Measurements from ENCODE around the gene CERKL. TPM values are rescaled to one million over a fixed set of nuclear protein-coding genes. Genes with fewer than 3 reads are reported as not detected.

The CERKL gene
- total and polyA plus RNA-seq, 2 of the 13 experiments (the other 11 are each of a cell fraction or from before 2014, with no cell fraction given), result not detected

DNA sequence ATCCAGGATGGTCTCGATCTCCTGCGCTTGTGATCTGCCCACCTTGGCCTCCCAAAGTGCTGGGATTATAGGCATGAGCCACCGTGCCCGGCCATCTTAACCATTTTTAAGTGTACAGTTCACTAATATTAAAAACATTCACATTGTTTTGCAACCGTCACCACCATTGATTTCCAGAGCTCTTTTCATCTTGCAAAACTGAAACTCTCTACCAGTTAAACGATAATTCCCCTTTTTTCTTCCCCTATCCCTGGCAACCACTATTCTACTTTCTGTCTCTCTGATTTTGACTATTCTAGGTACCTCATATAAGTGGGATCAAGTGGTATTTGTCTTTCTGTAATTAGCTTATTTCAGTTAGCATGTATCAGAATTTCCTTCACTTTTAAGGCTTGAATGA lies 40.2 kb upstream of the CERKL start:
- no peak overlapping the region for H3K4me3 ChIP-seq (replicated peaks in 1 of 3; ENCODE audit: insufficient read depth in 1 of 3, low read depth in 2 of 3, low read length in 3 of 3)
- no peak for ATAC-seq
- no peak overlapping the region for H3K27ac ChIP-seq (ENCODE audit: extremely low read length, insufficient read depth, low read length)
- H3K27me3 ChIP-seq (ENCODE audit: control insufficient read depth in 1 of 2, insufficient read depth in 2 of 2, low read length in 2 of 2), result no peaks in the 10 kb centered on the region
- no peak overlapping the region for H3K4me2 ChIP-seq (ENCODE audit: low read depth, low read length)
- ChIA-PET CTCF (ENCODE audit: low intra/inter-chr PET ratio, low total read pairs) (no interaction called here), POLR2A (no interaction called here)
- DNase-seq (ENCODE audit: low spot score), result no peak
- no TSS peak for BruUV-seq (replicated peaks)
- H3K36me3 ChIP-seq (replicated peaks in 1 of 2; ENCODE audit: control insufficient read depth in 1 of 2, insufficient read depth in 2 of 2, low read length in 2 of 2), result no peaks in the 10 kb centered on the region
- H3K9me3 ChIP-seq (ENCODE audit: low read length), result no peaks in the 10 kb centered on the region
- FAIRE-seq, result no peak
- no peaks in the 10 kb centered on the region for H3K4me1 ChIP-seq (ENCODE audit: insufficient read depth, low read length)
- 35% methylated on average over 6 of the region's 6 CpGs for WGBS (ENCODE audit: low lambda C conversion rate)
- intact Hi-C loops (cut with micrococcal nuclease; ENCODE audit: unreplicated experiment), result no loop called here
- no peak overlapping the region for H2AFZ ChIP-seq (ENCODE audit: low read length)
- H4K20me1 ChIP-seq (ENCODE audit: insufficient read depth, low read length), result no peaks in the 10 kb centered on the region
- no peak overlapping the region for H3K9ac ChIP-seq (ENCODE audit: insufficient read depth, low read depth, low read length)
- no peaks in the 10 kb centered on the region for H3K79me2 ChIP-seq (ENCODE audit: insufficient read depth, low read length)
- in situ Hi-C loops (cut with HindIII; ENCODE audit: extremely low pct_ligation_motif_present, low pct_unique_long_range_greater_than_20kb), result no loop called here
- TF ChIP-seq NFYC (CRISPR knock-in tag; IDR thresholded peaks at IDR 0.05) (no peak), ZNF10 (CRISPR knock-in tag; IDR thresholded peaks at IDR 0.05; ENCODE audit: borderline replicate concordance, low read depth) (no peak), ZNF552 (CRISPR knock-in tag; IDR thresholded peaks at IDR 0.05; ENCODE audit: borderline replicate concordance) (no peak), ZNF496 (CRISPR knock-in tag; IDR thresholded peaks at IDR 0.05; ENCODE audit: insufficient replicate concordance) (no peak), GATAD2A (CRISPR knock-in tag; IDR thresholded peaks at IDR 0.05) (no peak), ZNF30 (CRISPR knock-in tag; IDR thresholded peaks at IDR 0.05) (no peak), ZNF891 (CRISPR knock-in tag; IDR thresholded peaks at IDR 0.05) (no peak), ZFP36L2 (CRISPR knock-in tag; IDR thresholded peaks at IDR 0.05) (no peak), AHR (CRISPR knock-in tag; IDR thresholded peaks at IDR 0.05) (no peak)
- TF ChIP-seq, protein P1, sequence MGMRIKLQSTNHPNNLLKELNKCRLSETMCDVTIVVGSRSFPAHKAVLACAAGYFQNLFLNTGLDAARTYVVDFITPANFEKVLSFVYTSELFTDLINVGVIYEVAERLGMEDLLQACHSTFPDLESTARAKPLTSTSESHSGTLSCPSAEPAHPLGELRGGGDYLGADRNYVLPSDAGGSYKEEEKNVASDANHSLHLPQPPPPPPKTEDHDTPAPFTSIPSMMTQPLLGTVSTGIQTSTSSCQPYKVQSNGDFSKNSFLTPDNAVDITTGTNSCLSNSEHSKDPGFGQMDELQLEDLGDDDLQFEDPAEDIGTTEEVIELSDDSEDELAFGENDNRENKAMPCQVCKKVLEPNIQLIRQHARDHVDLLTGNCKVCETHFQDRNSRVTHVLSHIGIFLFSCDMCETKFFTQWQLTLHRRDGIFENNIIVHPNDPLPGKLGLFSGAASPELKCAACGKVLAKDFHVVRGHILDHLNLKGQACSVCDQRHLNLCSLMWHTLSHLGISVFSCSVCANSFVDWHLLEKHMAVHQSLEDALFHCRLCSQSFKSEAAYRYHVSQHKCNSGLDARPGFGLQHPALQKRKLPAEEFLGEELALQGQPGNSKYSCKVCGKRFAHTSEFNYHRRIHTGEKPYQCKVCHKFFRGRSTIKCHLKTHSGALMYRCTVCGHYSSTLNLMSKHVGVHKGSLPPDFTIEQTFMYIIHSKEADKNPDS (CRISPR knock-in tag; IDR thresholded peaks at IDR 0.05), result no peak
- TF ChIP-seq, protein P2, sequence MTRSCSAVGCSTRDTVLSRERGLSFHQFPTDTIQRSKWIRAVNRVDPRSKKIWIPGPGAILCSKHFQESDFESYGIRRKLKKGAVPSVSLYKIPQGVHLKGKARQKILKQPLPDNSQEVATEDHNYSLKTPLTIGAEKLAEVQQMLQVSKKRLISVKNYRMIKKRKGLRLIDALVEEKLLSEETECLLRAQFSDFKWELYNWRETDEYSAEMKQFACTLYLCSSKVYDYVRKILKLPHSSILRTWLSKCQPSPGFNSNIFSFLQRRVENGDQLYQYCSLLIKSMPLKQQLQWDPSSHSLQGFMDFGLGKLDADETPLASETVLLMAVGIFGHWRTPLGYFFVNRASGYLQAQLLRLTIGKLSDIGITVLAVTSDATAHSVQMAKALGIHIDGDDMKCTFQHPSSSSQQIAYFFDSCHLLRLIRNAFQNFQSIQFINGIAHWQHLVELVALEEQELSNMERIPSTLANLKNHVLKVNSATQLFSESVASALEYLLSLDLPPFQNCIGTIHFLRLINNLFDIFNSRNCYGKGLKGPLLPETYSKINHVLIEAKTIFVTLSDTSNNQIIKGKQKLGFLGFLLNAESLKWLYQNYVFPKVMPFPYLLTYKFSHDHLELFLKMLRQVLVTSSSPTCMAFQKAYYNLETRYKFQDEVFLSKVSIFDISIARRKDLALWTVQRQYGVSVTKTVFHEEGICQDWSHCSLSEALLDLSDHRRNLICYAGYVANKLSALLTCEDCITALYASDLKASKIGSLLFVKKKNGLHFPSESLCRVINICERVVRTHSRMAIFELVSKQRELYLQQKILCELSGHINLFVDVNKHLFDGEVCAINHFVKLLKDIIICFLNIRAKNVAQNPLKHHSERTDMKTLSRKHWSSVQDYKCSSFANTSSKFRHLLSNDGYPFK (CRISPR knock-in tag; IDR thresholded peaks at IDR 0.05; ENCODE audit: borderline replicate concordance), result no peak
- TF ChIP-seq, protein P3, sequence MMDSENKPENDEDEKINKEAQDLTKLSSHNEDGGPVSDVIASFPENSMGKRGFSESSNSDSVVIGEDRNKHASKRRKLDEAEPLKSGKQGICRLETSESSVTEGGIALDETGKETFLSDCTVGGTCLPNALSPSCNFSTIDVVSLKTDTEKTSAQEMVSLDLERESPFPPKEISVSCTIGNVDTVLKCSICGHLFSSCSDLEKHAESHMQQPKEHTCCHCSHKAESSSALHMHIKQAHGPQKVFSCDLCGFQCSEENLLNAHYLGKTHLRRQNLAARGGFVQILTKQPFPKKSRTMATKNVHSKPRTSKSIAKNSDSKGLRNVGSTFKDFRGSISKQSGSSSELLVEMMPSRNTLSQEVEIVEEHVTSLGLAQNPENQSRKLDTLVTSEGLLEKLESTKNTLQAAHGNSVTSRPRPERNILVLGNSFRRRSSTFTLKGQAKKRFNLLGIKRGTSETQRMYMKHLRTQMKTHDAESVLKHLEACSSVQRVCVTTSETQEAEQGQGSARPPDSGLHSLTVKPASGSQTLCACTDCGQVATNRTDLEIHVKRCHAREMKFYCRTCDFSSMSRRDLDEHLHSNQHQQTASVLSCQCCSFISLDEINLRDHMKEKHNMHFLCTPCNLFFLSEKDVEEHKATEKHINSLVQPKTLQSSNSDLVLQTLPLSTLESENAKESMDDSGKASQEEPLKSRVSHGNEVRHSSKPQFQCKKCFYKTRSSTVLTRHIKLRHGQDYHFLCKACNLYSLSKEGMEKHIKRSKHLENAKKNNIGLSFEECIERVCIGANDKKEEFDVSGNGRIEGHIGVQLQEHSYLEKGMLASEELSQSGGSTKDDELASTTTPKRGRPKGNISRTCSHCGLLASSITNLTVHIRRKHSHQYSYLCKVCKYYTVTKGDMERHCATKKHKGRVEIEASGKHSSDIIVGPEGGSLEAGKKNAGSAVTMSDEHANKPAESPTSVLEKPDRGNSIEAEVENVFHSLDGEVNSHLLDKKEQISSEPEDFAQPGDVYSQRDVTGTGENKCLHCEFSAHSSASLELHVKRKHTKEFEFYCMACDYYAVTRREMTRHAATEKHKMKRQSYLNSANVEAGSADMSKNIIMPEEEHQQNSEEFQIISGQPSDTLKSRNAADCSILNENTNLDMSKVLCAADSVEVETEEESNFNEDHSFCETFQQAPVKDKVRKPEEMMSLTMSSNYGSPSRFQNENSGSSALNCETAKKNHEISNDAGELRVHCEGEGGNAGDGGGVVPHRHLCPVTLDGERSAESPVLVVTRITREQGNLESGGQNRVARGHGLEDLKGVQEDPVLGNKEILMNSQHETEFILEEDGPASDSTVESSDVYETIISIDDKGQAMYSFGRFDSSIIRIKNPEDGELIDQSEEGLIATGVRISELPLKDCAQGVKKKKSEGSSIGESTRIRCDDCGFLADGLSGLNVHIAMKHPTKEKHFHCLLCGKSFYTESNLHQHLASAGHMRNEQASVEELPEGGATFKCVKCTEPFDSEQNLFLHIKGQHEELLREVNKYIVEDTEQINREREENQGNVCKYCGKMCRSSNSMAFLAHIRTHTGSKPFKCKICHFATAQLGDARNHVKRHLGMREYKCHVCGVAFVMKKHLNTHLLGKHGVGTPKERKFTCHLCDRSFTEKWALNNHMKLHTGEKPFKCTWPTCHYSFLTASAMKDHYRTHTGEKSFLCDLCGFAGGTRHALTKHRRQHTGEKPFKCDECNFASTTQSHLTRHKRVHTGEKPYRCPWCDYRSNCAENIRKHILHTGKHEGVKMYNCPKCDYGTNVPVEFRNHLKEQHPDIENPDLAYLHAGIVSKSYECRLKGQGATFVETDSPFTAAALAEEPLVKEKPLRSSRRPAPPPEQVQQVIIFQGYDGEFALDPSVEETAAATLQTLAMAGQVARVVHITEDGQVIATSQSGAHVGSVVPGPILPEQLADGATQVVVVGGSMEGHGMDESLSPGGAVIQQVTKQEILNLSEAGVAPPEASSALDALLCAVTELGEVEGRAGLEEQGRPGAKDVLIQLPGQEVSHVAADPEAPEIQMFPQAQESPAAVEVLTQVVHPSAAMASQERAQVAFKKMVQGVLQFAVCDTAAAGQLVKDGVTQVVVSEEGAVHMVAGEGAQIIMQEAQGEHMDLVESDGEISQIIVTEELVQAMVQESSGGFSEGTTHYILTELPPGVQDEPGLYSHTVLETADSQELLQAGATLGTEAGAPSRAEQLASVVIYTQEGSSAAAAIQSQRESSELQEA (CRISPR knock-in tag; IDR thresholded peaks at IDR 0.05; ENCODE audit: not compliant biosample characterization), result no peak
